Amniotic epithelial cell (primary cell): Measurements from ENCODE around the gene KANSL1.

Source experiments
- DNase-seq: peaks from one replicate; pipeline ENCODE4 v3.0.0-alpha.2; 2010; ENCODE audit warnings: low read depth

The KANSL1 gene

DNA sequence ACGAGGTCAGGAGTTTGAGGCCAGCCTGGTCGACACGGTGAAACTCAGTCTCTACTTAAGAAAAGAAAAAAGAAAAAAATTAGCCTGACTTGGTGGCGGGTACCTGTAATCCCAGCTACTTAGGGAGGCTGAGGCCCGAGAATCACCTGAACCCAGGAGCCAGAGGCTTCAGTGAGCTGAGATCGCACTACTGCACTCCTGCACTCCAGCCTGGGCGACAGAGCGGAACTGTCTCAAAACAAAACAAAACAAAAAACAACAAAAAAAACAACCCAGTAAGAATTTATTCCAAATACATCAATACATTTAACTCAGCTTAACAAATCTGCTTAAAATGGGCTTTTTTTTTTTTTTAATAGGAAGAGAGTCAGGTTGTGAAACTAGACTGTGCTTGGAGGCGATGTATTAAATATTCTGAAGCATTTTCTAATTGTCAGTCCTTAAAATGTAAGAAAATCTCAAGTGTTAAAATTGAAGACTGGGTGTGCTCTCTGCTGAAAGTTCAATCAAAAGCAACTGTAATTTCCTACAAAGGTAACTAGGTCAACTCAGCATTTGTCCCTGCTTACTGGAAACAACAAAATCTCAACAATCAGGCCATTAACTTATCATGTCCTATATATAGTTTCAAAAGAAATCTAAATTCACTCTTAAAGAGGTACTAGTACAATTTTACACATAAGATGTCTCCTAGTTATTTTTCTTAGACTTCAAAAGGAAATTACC is 23.2 kb downstream of the KANSL1 start:
- DNase-seq: no peak

DNA sequence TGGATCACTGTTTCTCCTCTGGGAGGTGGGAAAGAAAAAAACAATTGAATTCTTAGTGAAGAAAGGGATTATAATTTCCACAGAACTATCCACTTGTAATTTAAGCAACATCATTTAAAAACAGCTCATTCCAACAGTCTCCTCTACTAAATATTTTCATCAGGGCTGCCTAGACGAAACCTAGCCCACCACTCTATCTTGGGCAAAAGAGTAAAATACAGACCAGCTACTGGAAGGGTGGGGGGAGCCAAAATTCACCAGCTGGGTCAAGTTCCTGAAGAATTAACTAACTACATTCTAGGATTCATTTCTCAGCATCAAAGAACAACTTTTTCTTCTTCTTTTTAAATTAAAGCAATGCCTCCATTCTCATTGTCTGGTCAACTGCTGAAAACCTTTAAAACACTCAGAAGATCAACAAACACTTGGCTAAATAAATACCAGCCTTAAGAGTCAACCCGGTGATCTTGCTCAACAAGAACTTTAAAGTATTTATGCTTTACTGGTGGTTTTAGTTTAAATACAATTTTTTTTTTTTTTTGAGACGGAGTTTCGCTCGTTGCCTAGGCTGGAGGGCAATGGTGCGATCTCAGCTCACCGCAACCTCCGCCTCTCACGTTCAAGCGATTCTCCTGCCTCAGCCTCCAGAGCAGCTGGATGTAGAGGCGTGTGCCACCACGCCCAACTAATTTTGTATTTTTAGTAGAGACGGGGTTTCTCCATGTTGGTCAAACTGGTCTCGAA is 25.2 kb downstream of the KANSL1 start:
- peak; percentile 70 for DNase-seq

DNA sequence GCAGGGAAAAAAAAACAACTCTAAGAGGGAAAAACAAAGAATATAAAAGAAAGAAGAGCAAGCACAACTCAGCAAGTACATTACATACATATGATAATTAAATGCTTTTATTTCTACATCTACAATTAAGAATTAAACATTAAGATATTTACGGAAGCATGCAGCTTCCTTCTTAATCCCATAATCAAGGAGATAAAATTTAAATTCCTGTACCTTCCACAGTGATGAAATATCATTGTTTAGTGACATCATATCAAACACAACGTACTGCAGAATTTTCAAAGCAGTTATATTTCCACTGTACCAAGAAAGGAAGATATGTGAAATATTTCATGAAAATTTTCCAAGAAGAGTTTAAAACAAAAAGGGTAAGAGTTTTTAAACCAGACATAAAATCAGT is 26.0 kb downstream of the KANSL1 start:
- peak; percentile 38 for DNase-seq

- DNase-seq: no peak
These were observed 26.5 kb downstream of the KANSL1 start for GRCh38 chr17:46166692-46167249.

GRCh38 chr17:46163929-46164594 is 29.2 kb downstream of the KANSL1 start:
- DNase-seq: no peak

- DNase-seq: no peak
These were observed 29.9 kb downstream of the KANSL1 start for GRCh38 chr17:46163316-46163715.

DNA sequence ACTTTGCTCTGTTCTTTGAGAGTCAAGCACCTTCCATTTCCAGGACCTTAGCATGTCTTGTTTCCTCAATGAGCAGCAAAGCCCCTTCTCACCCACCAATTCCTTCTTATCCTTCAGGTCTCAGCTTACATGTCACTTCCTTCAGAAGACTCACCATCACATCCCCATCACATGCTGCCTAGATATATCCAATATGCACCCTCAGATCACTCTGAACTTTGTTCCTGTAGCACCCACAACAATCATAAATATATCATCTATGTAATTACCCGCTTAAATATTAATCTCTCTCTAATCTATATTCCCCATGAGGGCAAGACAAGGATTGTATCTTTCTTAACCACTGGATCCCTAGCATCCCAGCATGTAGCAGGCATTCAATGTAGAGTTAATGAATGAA is 30.4 kb downstream of the KANSL1 start:
- DNase-seq: no peak

- no peak for DNase-seq
These were observed 33.1 kb downstream of the KANSL1 start for GRCh38 chr17:46160169-46160568.

- DNase-seq: peak; percentile 92
These were observed 33.5 kb downstream of the KANSL1 start for GRCh38 chr17:46159686-46160085.

- no peak for DNase-seq
These were observed 34.6 kb downstream of the KANSL1 start for GRCh38 chr17:46158323-46159296.

DNA sequence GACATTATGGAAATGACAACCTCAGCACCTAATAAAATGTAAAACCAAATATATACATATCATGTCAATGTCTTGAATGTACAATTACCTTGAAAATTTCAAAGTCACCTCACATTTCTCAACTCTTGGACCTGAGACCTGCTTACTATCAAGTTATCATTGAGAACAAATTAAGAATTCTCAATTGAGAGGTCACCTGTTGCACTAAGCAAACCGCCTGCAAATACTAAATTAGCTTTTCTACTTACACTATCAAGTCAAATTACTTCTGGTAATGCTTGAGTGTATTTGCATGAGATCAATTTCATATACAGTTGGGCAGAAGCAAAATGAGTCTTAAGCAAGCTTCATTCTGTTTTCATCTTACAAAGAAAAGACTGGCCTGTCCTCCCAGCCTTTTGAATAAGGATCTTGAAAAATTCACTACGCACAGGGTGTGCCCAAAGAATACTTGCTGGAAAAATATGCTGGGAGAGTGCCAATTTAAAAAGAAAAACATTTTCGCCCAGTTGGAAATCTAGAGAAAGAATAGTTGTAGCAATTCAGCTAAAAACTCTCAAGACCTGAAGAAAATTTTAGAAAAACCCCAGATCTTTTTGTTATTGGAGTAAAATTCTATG is 35.7 kb downstream of the KANSL1 start:
- no peak for DNase-seq

DNA sequence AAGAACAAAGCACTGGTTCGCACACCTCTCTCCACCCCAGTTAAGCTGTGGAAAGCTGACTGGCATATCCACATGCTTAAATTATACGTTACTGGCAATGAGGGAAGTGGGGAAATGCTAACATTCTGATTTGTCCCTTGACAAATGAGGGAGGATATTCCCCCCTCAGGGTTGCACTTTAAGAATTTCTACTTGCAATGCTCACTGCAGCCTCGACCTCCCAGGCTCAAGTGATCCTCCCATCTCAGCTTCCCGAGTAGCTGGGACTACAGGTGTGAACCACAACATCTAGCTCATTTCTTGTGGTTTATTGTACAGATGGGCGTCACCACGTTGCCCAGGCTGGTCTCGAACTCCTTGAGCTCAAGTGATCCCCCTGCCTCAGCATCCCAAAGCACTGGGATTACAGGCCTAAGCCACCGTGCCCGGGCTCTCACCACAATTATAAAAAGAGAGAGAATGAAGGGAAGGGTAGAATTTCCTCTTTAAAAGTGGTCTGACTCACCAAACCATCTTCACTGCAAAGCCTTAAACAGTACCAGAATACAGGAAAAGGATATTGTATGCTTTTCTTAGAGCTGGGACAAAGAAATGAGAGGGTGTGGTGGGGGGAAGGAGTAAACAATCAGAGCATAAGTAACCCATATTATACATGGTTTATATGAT is 38.9 kb downstream of the KANSL1 start:
- no peak for DNase-seq

DNA sequence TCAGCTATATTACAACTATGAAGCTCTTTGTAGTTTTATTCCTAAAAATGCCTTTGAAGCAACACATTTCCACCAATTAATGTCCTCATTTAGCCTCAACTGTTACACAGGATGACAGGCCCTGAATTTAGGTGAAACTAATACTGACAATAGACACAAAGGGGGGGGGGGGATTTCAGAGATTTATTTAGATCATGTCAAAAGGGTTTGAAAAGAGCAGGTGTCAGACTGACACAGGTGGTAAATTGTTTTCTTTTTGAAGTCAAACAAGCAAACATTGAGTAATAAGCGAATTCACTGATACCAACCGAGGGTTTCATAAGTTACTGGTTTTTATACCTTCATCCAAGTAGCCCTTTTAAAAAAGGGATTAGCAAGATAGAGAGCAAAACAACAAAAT is 40.8 kb downstream of the KANSL1 start:
- DNase-seq: no peak

- peak; percentile 23 for DNase-seq
These were observed 41.5 kb downstream of the KANSL1 start for GRCh38 chr17:46151762-46152161.

DNA sequence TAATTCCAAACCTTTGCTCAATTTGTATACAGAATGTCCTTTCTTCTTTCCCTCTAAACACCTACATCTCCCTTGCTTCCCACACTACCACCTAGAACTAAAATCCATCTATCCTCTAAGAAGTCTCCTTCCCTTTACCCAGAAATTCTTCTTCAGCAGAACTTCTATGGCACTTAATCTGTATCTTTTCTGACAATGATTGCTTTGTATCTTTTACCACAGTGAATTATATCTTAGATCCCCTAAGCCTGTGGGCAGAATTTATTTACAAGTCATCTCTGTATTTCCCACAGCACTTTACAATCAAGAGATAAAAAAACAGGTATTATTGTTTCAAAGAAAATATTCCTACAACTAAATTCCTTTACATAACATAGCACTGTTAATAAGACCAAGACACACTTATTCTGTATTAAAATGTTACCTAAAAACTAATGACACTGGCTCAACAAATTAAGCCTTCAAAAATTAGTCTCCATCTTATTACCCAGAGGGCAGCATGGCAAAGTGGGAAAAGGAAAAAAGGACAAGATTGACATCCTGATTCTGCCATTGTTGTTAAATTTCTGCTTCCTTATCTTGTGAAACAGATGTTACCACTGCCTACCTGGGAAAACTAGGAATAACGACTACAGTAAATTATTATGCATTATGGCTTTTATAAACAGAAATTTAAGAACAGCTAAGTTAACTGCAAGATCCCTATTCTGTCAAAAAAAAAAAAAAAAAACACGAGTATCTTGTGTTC is 42.8 kb downstream of the KANSL1 start:
- no peak for DNase-seq

DNA sequence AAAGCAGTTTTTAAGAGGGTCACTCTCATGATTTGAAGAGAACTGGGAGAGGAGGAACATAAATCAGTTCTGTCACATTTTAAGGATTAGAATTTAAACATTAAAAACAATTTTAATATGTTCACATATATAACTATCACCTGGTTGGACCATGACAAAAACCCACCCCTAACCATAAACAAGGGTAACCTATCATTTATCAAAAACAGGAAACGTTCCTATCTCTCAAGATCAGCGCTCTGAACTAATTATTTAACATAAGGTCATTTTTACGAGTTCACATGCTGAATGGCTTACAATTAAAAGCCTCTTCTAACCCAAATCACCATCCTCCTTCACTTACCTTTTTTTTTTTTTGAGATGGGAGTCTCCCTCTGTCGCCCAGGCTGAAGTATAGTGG is 45.0 kb downstream of the KANSL1 start:
- DNase-seq: no peak

DNA sequence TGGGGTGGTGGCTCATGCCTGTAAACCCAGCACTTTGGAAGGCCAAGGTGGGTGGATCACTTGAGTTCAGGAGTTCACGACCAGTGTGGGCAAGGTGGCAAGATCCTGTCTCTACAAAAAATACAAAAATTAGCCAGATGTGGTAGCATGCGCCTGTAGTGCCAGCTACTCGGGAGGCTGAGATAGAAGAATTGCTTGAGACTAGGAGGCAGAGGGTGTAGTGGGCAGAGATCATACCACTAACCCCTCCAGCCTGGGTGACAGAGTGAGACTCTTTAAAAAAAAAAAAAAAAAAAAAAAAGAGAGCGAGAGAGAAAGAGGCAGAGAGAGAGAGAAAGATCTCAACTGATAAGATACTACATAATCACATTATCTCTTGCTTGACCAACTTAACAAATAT is 45.9 kb downstream of the KANSL1 start:
- DNase-seq: no peak

- no peak for DNase-seq
These were observed 49.0 kb downstream of the KANSL1 start for GRCh38 chr17:46144246-46144645.

GRCh38 chr17:46143827-46144236 is 49.4 kb downstream of the KANSL1 start:
- DNase-seq: no peak

DNA sequence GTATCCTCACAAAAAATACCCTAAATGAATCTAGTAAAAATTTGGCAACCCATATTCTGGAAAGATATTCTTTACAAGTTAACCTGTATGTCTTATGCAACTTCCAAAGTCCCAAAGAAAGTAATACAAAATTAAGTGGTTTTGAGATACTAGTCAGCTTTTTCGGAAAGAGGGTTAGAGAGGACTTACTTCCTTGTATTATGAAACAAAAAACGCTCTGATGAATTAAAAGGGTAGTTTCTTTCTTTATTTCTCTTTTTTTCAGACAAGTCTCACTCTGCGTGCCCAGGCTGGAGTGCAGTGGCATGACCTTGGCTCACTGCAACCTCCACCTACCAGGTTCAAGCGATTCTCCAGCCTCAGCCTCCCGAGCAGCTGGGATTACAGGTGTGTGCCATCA is 51.6 kb downstream of the KANSL1 start:
- DNase-seq: no peak
